HL-60 (cell line): ENCODE results near the gene GGTA1.

Experiments used
- DNase-seq, 2 experiments: peaks; one replicate each; pipeline ENCODE4 v3.0.0-alpha.2; 2010 to 2020; ENCODE audit warnings: low read depth in 1 of 2, low spot score in 1 of 2
- H3K27ac ChIP-seq: fragments of 250-450 bp; sonication (Bioruptor Pico); replicated peaks from 2 replicates; pipeline ENCODE4 v1.5.1; 2020; ENCODE audit warnings: mild to moderate bottlenecking, moderate library complexity
- H3K27me3 ChIP-seq: fragments of 250-450 bp; sonication (Bioruptor Pico); 2 replicates; pipeline ENCODE4 v1.5.1; 2021; ENCODE audit warnings: mild to moderate bottlenecking, moderate library complexity; ENCODE audit not compliant: insufficient read depth, poor library complexity, severe bottlenecking
- H3K4me3 ChIP-seq: replicated peaks from 2 replicates; pipeline ENCODE4 v1.5.1; 2011; ENCODE audit warnings: mild to moderate bottlenecking, control low read depth, low read length; ENCODE audit not compliant: insufficient read depth
- GABPA ChIP-seq: IDR thresholded peaks from 2 replicates; pipeline ENCODE4 v1.6.1; 2012; ENCODE audit warnings: low read depth
- POLR2AphosphoS5 ChIP-seq: IDR thresholded peaks from 2 replicates; pipeline ENCODE4 v1.6.1; 2012; ENCODE audit warnings: low read depth
- REST ChIP-seq: IDR thresholded peaks from 2 replicates; pipeline ENCODE4 v1.6.1; 2012; ENCODE audit warnings: low read depth; ENCODE audit not compliant: insufficient replicate concordance
- SPI1 ChIP-seq: IDR thresholded peaks from 2 replicates; pipeline ENCODE4 v1.6.1; 2012; ENCODE audit warnings: low read depth, mild to moderate bottlenecking, borderline replicate concordance
- TF ChIP-seq, protein P1 (sequence below): IDR thresholded peaks from one replicate; pipeline ENCODE4 v1.5.1; 2011; ENCODE audit warnings: low read length, control low read depth, inconsistent platforms; ENCODE audit not compliant: insufficient read depth

GGTA1 gene

DNA sequence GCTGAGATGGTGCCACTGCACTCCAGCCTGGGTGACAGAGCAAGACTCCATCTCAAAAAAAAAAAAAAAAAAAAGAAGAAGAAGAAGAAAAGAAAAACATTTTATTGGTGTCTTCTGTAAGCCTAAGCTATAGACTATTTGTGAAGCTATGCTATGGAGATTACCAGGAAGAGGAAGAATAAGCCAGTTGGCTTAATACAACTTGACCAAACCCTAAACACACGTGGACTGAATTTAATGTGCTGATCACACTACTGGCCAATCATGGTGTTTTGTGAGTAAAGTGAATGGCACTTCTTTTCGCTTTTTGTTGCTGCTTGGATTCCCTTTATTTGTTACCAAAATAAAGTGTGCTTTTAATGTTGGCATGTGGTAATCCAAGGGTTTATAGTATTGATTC, 49.9 kb downstream of the GGTA1 start:
- no peak for TF ChIP-seq GABPA
- TF ChIP-seq POLR2AphosphoS5, result no peak
- no peak for TF ChIP-seq SPI1
- TF ChIP-seq, protein P1, sequence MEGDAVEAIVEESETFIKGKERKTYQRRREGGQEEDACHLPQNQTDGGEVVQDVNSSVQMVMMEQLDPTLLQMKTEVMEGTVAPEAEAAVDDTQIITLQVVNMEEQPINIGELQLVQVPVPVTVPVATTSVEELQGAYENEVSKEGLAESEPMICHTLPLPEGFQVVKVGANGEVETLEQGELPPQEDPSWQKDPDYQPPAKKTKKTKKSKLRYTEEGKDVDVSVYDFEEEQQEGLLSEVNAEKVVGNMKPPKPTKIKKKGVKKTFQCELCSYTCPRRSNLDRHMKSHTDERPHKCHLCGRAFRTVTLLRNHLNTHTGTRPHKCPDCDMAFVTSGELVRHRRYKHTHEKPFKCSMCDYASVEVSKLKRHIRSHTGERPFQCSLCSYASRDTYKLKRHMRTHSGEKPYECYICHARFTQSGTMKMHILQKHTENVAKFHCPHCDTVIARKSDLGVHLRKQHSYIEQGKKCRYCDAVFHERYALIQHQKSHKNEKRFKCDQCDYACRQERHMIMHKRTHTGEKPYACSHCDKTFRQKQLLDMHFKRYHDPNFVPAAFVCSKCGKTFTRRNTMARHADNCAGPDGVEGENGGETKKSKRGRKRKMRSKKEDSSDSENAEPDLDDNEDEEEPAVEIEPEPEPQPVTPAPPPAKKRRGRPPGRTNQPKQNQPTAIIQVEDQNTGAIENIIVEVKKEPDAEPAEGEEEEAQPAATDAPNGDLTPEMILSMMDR, result no peak
- no peak for TF ChIP-seq REST
- no peak for DNase-seq
- Histone ChIP-seq H3K27me3 (no peaks in the 10 kb centered on the region), H3K4me3 (no peak overlapping the region), H3K27ac (no peak overlapping the region)

DNA sequence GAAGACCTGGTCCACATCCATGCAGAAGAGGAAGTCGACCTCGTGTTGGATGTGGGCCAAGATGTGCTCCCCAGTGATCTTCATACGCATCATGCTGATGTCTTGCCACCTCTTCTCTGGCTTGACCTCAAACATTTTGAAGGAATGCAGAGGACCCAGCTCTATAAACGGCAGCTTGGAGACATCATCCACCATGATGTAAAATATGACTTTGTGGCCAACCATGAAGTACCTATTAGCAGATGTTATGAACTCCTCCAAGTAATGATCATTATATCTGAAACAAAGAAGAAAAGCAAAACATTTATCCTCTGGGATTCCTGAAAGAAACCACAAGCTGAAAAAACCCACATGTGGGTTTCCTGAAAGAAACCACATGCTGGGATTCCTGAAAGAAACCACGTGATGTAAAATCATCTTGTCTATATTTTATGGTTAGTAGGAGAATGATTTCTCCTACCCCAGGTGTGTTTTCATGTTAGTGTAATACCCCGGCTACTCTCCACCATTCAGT, 52.3 kb downstream of the GGTA1 start:
- H3K27ac ChIP-seq, result no peak overlapping the region

DNA sequence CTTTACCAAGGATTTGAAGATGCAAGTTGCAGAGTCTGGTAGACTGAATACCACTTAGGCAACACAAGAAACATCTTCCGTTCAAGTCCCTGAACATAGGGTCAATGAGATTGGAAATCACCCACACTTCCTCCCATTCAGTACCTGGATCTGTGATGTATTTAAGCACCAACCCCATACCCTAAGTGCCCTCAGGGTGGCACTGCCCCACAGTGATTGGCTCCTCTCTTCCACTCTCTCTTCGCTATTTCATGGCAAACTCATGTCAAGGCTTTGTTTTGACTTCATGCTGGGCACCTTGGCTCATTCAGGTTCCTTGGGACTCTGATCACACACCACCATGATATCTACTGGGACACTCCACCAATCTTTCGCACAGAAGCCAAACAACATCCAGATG, 53.7 kb downstream of the GGTA1 start:
- DNase-seq, result no peak
- Histone ChIP-seq H3K27ac (no peak overlapping the region), H3K4me3 (no peak overlapping the region), H3K27me3 (no peaks in the 10 kb centered on the region)
- TF ChIP-seq POLR2AphosphoS5, result no peak
- no peak for TF ChIP-seq REST
- TF ChIP-seq, protein P1, result peak; percentile 41
- no peak for TF ChIP-seq GABPA
- 0 out of 2 replicates have a peak, but pooled peaks have one; percentile 4 for TF ChIP-seq SPI1

More for the DNA sequence above, 52.3 kb downstream of the GGTA1 start:
- no peak overlapping the region for H3K4me3 ChIP-seq
- TF ChIP-seq GABPA (no peak), POLR2AphosphoS5 (no peak), REST (no peak), SPI1 (no peak; the same call in 1 of the 2 replicates)
- TF ChIP-seq, protein P1, result no peak
- peak in 1 of 2 experiments; percentile 8 for DNase-seq
- no peaks in the 10 kb centered on the region for H3K27me3 ChIP-seq
